WTC11 (cell line): Measurements from ENCODE around the gene SLC5A10. TPM values are rescaled to one million over a fixed set of nuclear protein-coding genes. Genes with fewer than 3 reads are reported as not detected.

Source experiments
- ATAC-seq: fragments of 200-7000 bp; cut with Tn5 transposase; 2 replicates; pipeline ENCODE4 v1.10.0; 2021; ENCODE audit warnings: mild to moderate bottlenecking, moderate library complexity
- CTCF ChIA-PET: fragments of 300-600 bp; sonication (Branson Sonifier 250); formaldehyde crosslinking; loops from one replicate; lab custom pipeline; 2021; ENCODE audit warnings: antibody characterized with exemption; lab: Charles Lee
- POLR2A ChIA-PET: fragments of 350-600 bp; sonication (Branson Sonifier 250); formaldehyde crosslinking; loops from one replicate; lab custom pipeline; 2021; ENCODE audit warnings: antibody characterized with exemption; lab: Charles Lee
- DNase-seq: peaks from one replicate; pipeline ENCODE4 v3.0.0; 2021; ENCODE audit warnings: low spot score
- H3K27ac Mint-ChIP-seq: 2 replicates; pipeline ENCODE4 v1.8.0; 2021; ENCODE audit warnings: mixed read lengths
- H3K27me3 Mint-ChIP-seq: 2 replicates; pipeline ENCODE4 v1.8.0; 2021; ENCODE audit warnings: low read depth, mild to moderate bottlenecking, moderate library complexity, mixed read lengths
- H3K36me3 Mint-ChIP-seq: 2 replicates; pipeline ENCODE4 v1.8.0; 2021; ENCODE audit warnings: mixed read lengths
- H3K4me1 Mint-ChIP-seq: 2 replicates; pipeline ENCODE4 v1.8.0; 2022; ENCODE audit warnings: mixed read lengths
- H3K4me3 Mint-ChIP-seq: 2 replicates; pipeline ENCODE4 v1.8.0; 2021; ENCODE audit warnings: mild to moderate bottlenecking, moderate library complexity, mixed read lengths
- H3K9me3 Mint-ChIP-seq: 2 replicates; pipeline ENCODE4 v1.8.0; 2021; ENCODE audit warnings: mixed read lengths
- ATF3 ChIP-seq: sonication (generic); formaldehyde crosslinking; conservative IDR thresholded peaks from 2 replicates; pipeline ENCODE4 v1.8.1; 2022; ENCODE audit warnings: mild to moderate bottlenecking, missing genetic modification reagents
- CBFB ChIP-seq: sonication (generic); formaldehyde crosslinking; IDR thresholded peaks from 2 replicates; pipeline ENCODE4 v1.8.1; 2022; ENCODE audit warnings: mild to moderate bottlenecking, low read depth, missing genetic modification reagents
- E2F5 ChIP-seq: sonication (generic); formaldehyde crosslinking; IDR thresholded peaks from 2 replicates; pipeline ENCODE4 v1.8.1; 2022; ENCODE audit warnings: mild to moderate bottlenecking, moderate library complexity, missing genetic modification reagents
- EMX1 ChIP-seq: fragments of 250-450 bp; sonication (Bioruptor Pico); IDR thresholded peaks from 2 replicates; pipeline ENCODE4 v1.8.0; 2021; ENCODE audit warnings: mild to moderate bottlenecking
- ETV6 ChIP-seq: sonication (generic); formaldehyde crosslinking; IDR thresholded peaks from 2 replicates; pipeline ENCODE4 v1.8.1; 2022; ENCODE audit warnings: mild to moderate bottlenecking, missing genetic modification reagents
- FOXK1 ChIP-seq: sonication (generic); formaldehyde crosslinking; IDR thresholded peaks from 2 replicates; pipeline ENCODE4 v1.8.0; 2022; ENCODE audit warnings: mild to moderate bottlenecking, moderate library complexity, missing genetic modification reagents
- GABPB1 ChIP-seq: sonication (generic); formaldehyde crosslinking; IDR thresholded peaks from 2 replicates; pipeline ENCODE4 v1.8.1; 2023; ENCODE audit warnings: mild to moderate bottlenecking, missing genetic modification reagents
- GTF2I ChIP-seq: fragments of 250-450 bp; sonication (Bioruptor Pico); conservative IDR thresholded peaks from 2 replicates; pipeline ENCODE4 v1.4.0; 2021; ENCODE audit warnings: mild to moderate bottlenecking
- IRF1 ChIP-seq: sonication (generic); formaldehyde crosslinking; IDR thresholded peaks from 2 replicates; pipeline ENCODE4 v1.8.0; 2023; ENCODE audit warnings: missing genetic modification reagents
- JUN ChIP-seq: sonication (generic); formaldehyde crosslinking; IDR thresholded peaks from 2 replicates; pipeline ENCODE4 v1.8.0; 2023; ENCODE audit warnings: mild to moderate bottlenecking, missing genetic modification reagents
- RELA ChIP-seq: sonication (generic); formaldehyde crosslinking; IDR thresholded peaks from 2 replicates; pipeline ENCODE4 v1.8.1; 2022; ENCODE audit warnings: missing genetic modification reagents, mild to moderate bottlenecking, borderline replicate concordance
- SOX15 ChIP-seq: fragments of 250-450 bp; sonication (Bioruptor Pico); IDR thresholded peaks from 2 replicates; pipeline ENCODE4 v1.9.0; 2021; ENCODE audit warnings: mild to moderate bottlenecking
- ZBTB21 ChIP-seq: sonication (generic); formaldehyde crosslinking; IDR thresholded peaks from 2 replicates; pipeline ENCODE4 v1.8.1; 2023; ENCODE audit warnings: mild to moderate bottlenecking, missing genetic modification reagents, borderline replicate concordance
- ZMAT4 ChIP-seq: fragments of 250-450 bp; sonication (Bioruptor Pico); IDR thresholded peaks from 2 replicates; pipeline ENCODE4 v1.9.0; 2021; ENCODE audit warnings: mild to moderate bottlenecking
- ZNF416 ChIP-seq: fragments of 250-450 bp; sonication (Bioruptor Pico); IDR thresholded peaks from 2 replicates; pipeline ENCODE4 v1.9.0; 2021; ENCODE audit warnings: mild to moderate bottlenecking, inconsistent platforms
- ZNF423 ChIP-seq: fragments of 250-450 bp; sonication (Bioruptor Pico); IDR thresholded peaks from 2 replicates; pipeline ENCODE4 v2.1.2; 2022; ENCODE audit warnings: mild to moderate bottlenecking, moderate library complexity
- ZNF425 ChIP-seq: fragments of 250-450 bp; sonication (Bioruptor Pico); conservative IDR thresholded peaks from 2 replicates; pipeline ENCODE4 v1.9.0; 2021; ENCODE audit warnings: mild to moderate bottlenecking
- ZNF671 ChIP-seq: fragments of 250-450 bp; sonication (Bioruptor Pico); IDR thresholded peaks from 2 replicates; pipeline ENCODE4 v1.8.0; 2021; ENCODE audit warnings: mild to moderate bottlenecking
- total RNA-seq: library from RNA; stranded (reverse); gene quantifications from 3 replicates; pipeline ENCODE4 v1.2.3, GENCODE V29; 2021
- TF ChIP-seq, protein P1 (sequence below): sonication (generic); formaldehyde crosslinking; IDR thresholded peaks from 2 replicates; pipeline ENCODE4 v1.8.1; 2022; ENCODE audit warnings: mild to moderate bottlenecking, missing genetic modification reagents, moderate library complexity, borderline replicate concordance
- TF ChIP-seq, protein P2 (sequence below): fragments of 250-450 bp; sonication (Bioruptor Pico); IDR thresholded peaks from 2 replicates; pipeline ENCODE4 v1.9.0; 2021; ENCODE audit warnings: mild to moderate bottlenecking, borderline replicate concordance

Gene SLC5A10
- total RNA-seq, 1 experiment from 2014 or later = not detected

- Mint-ChIP-seq H3K36me3 (peaks cover 14% of the 10 kb centered on the region), H3K27me3 (no peaks in the 10 kb centered on the region), H3K4me3 (no peak overlapping the region), H3K27ac (no peak overlapping the region), H3K9me3 (no peaks in the 10 kb centered on the region), H3K4me1 (peaks cover 1% of the 10 kb centered on the region)
- CTCF ChIA-PET = no interaction called here
- ATAC-seq (no peak), DNase-seq (no peak)
- TF ChIP-seq ZNF671 (CRISPR knock-in tag) (no peak), GABPB1 (peak; percentile 86), SOX15 (CRISPR knock-in tag) (no peak)
- POLR2A ChIA-PET = no interaction called here
Observed at GRCh38 chr17:18988546-18989173, 36.7 kb downstream of the SLC5A10 start.

GRCh38 chr17:18990331-18990730, 38.4 kb downstream of the SLC5A10 start:
- Mint-ChIP-seq H3K36me3 (peaks cover 23% of the 10 kb centered on the region), H3K27ac (peak overlapping the region; percentile 32; the same call in 1 of the 2 replicates), H3K27me3 (no peaks in the 10 kb centered on the region), H3K4me1 (peaks cover 7% of the 10 kb centered on the region), H3K4me3 (no peak overlapping the region), H3K9me3 (peaks cover 4% of the 10 kb centered on the region)
- ATAC-seq (no peak), DNase-seq (no peak)
- ChIA-PET POLR2A (no interaction called here), CTCF (interaction anchor here (2.1 kb wide), 1 partner anchor 29 kb away, joined by 6 read pairs; no protein-coding TSS in a partner anchor)
- TF ChIP-seq ZBTB21 = no peak
- no peak for TF ChIP-seq RELA (CRISPR knock-in tag)
- no peak for TF ChIP-seq GTF2I
- TF ChIP-seq, protein P1, sequence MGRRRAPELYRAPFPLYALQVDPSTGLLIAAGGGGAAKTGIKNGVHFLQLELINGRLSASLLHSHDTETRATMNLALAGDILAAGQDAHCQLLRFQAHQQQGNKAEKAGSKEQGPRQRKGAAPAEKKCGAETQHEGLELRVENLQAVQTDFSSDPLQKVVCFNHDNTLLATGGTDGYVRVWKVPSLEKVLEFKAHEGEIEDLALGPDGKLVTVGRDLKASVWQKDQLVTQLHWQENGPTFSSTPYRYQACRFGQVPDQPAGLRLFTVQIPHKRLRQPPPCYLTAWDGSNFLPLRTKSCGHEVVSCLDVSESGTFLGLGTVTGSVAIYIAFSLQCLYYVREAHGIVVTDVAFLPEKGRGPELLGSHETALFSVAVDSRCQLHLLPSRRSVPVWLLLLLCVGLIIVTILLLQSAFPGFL (CRISPR knock-in tag) = no peak
- TF ChIP-seq ZNF425 = no peak

- ATAC-seq = no peak
- Mint-ChIP-seq H3K4me3 (no peak overlapping the region), H3K4me1 (peaks cover 7% of the 10 kb centered on the region), H3K27me3 (no peaks in the 10 kb centered on the region), H3K36me3 (peaks cover 28% of the 10 kb centered on the region), H3K9me3 (peaks cover 9% of the 10 kb centered on the region), H3K27ac (no peak overlapping the region)
- POLR2A ChIA-PET = no interaction called here
- DNase-seq = no peak
- CTCF ChIA-PET = interaction anchor here (0.8 to 2.1 kb wide), 2 partner anchors 31 kb away, joined by 4 to 6 read pairs; no protein-coding TSS in a partner anchor
- TF ChIP-seq JUN (CRISPR knock-in tag) = no peak
- no peak for TF ChIP-seq GABPB1
- TF ChIP-seq ATF3 (CRISPR knock-in tag) = no peak
- no peak for TF ChIP-seq EMX1 (CRISPR knock-in tag)
- no peak for TF ChIP-seq FOXK1
- TF ChIP-seq E2F5 (CRISPR knock-in tag) = no peak
- TF ChIP-seq ZNF416 (CRISPR knock-in tag) = no peak
- no peak for TF ChIP-seq IRF1 (CRISPR knock-in tag)
- no peak for TF ChIP-seq ZMAT4 (CRISPR knock-in tag)
- no peak for TF ChIP-seq ZNF423 (CRISPR knock-in tag)
- TF ChIP-seq, protein P2, sequence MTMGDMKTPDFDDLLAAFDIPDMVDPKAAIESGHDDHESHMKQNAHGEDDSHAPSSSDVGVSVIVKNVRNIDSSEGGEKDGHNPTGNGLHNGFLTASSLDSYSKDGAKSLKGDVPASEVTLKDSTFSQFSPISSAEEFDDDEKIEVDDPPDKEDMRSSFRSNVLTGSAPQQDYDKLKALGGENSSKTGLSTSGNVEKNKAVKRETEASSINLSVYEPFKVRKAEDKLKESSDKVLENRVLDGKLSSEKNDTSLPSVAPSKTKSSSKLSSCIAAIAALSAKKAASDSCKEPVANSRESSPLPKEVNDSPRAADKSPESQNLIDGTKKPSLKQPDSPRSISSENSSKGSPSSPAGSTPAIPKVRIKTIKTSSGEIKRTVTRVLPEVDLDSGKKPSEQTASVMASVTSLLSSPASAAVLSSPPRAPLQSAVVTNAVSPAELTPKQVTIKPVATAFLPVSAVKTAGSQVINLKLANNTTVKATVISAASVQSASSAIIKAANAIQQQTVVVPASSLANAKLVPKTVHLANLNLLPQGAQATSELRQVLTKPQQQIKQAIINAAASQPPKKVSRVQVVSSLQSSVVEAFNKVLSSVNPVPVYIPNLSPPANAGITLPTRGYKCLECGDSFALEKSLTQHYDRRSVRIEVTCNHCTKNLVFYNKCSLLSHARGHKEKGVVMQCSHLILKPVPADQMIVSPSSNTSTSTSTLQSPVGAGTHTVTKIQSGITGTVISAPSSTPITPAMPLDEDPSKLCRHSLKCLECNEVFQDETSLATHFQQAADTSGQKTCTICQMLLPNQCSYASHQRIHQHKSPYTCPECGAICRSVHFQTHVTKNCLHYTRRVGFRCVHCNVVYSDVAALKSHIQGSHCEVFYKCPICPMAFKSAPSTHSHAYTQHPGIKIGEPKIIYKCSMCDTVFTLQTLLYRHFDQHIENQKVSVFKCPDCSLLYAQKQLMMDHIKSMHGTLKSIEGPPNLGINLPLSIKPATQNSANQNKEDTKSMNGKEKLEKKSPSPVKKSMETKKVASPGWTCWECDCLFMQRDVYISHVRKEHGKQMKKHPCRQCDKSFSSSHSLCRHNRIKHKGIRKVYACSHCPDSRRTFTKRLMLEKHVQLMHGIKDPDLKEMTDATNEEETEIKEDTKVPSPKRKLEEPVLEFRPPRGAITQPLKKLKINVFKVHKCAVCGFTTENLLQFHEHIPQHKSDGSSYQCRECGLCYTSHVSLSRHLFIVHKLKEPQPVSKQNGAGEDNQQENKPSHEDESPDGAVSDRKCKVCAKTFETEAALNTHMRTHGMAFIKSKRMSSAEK = no peak
- no peak for TF ChIP-seq ETV6 (CRISPR knock-in tag)
- TF ChIP-seq CBFB (CRISPR knock-in tag) = no peak
Observed at GRCh38 chr17:18991531-18992315, 39.8 kb downstream of the SLC5A10 start.
